Activated CD8-positive, alpha-beta memory T cell treated with anti-CD3 and anti-CD28 coated beads, Interleukin-2, amount 50 U/mL, for 48 hours (primary cell): Measurements from ENCODE around the gene HIKESHI.

Source experiments
- DNase-seq: peaks from one replicate; pipeline ENCODE4 v3.0.0-alpha.2; 2020

HIKESHI gene

DNA sequence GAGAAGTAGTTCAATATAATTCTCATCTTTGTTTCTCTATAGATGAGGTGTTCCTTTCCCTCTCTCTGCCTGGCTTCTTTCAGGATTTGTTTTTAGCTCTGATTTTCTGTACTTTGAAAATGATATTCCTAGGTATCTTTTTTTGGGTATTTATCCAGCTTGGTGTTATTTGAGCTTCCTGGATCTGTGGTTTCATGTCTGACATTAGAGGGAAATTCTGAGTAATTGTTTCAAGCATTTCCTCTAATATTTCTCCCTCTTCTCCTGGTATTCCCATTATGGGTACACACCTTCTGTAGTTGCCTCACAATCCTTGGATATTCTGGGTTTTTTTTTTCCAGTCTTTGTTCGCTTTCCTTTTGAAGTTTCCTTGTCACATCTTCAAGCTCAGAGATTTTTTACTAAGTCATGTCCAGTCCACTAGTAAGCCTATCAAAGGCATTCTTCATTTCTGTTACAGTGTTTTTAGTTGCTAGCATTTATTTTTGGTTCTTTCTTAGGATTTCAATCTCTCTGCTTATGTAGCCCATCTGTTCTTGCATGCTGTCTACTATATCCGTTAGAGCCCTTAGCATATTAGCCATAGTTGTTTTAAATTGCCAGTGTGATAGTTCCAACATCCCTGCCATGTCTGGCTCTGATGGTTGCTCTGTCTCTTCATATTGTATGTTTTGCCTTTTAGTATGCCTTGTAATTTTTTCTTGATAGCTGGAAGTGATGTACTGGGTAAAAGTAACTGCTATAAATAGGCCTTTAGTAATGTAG is 78.4 kb downstream of the HIKESHI start:
- no peak for DNase-seq

DNA sequence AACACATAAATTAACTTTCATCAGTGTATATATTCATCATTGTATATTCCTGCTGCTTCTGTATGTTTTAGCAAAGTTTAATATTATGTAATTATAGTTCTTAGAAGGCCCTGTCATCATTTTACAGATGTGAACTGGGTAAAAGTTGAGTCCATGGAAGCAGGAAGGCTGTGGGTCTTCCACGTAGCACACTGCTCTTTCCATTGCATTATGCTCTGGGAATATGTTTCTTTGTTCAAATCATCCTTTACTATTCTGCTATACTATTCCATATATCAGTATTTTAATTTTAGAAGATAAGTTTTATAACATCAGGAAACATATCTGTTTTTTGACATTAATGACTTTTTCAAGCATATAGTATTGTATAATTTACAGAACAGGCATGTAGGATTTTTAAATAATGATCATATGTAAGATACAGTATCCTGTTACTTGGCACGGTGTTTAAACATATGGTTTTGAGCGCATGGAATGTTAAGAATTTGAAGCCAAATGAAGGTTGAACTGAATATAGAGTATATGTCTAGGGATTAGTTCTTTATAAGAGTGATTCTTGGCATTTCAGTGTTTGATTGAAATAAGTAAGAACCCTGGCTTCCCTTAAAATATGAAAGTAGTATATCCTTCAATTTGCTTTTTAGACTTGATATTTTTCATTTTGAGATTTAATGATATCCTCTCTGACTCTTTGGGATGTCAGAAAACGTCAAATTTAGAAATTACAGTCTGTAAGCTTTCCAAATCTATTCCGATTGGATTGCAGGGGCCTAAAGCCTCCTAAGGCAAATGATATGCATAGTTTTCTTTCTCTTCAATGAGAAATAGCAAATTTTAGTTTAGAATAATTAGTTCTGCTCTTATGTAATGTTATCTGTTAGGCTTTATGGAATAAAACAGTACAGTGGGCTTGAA is 81.3 kb downstream of the HIKESHI start:
- no peak for DNase-seq

DNA sequence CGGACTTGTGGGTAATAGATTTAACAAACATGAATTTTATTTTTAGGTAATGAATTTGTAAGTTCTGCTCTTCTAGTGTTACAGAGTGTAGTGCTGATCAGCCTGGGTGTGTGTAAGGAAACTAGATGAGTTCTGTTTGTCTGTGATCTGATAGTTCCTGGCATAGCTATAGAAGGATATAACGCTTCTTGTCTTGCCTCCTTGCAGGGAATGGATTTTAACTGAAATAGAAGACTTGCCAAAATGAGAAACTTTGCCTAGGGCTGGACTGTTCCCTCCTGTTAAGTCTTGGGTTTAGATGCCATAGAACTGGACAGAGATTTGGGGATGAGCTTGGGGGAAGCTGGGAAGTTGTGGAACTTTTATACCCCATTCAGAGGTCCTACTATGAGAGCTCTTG is 84.2 kb downstream of the HIKESHI start:
- no peak for DNase-seq

DNA sequence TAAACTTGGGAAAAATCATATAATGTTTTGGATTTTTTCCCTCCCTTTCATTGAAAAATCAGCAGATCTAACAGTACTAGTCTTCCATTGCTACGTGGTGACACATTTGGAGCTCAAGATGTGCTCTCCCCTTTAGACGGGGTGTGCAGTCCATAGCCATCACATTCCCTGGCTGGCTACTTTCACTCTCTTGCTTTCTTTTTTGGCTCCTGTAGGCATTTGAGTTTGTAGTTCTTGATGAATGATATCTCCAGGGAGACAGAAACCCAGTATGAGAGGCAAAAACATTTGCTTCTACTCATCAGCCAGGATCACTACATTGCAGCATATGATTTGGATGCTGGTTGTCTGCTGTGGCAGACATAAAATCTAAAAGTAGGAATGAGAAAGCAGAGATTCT is 84.7 kb downstream of the HIKESHI start:
- DNase-seq = no peak

DNA sequence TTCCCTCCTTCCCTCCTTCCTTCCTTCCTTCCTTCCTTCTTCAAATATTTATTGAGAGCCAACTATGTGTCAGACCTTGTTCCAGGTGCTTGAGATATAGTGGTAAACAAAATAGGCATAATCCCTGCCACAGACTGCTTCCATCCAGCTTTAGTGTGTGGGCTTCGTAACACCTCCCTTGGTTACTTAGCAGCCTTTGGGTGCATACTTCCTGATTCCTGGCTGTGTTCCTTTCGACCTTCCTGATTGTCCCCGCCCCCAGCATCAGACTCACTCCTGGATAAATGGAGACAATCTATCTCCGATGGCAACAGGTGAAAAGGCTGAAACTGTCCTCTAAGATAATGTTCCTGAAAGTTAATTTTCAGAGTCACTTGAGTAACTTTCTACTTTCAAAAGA is 86.2 kb downstream of the HIKESHI start:
- DNase-seq = no peak

DNA sequence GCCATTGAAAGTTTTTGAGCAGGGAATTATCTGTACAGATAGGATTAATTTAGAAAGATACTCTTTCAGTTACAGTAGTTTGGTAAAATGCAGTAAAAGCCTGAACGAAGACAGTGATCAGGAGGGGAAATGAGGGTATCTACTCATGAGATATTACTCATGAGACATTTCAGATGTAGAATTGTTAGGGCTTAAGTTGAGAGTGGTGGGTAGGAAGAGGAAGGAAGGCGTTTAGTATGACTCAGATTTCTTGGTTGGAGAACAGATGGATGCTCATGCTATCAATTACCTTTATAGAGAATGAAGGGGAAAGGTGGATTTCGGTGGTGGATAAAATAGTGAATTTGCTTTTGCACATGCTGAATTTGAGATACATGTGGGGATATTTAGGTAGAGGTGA is 88.4 kb downstream of the HIKESHI start:
- no peak for DNase-seq

DNA sequence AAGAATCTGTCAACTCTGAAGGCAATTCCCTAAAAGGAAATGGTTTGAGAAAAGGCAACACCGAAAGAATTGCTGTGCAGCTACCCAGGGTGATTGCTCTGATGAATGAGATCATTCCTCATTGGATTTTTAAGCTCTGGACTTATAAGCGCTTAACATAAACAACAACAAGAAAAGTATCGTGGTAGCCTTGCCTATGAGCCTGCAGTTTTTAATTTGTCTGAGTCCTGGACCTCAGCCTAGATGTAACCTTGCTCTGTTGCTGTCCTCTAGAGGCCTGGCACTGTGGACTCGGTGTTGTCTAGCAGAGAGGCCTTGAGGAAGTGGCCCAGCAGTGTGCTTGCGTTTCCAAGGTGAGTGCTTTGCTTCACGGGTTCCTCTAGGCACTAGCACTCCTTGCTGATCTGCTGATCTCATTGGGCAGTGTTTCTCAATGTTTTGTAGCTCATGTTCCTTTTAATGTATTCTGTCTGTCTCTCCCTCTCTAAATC is 93.1 kb downstream of the HIKESHI start:
- no peak for DNase-seq
